Measurements from ENCODE around the gene THAP9.

The THAP9 gene

GRCh38 chr4:82900066-82900410, 497 bp upstream of the THAP9 start (continued):
- TF ChIP-seq, protein P1, sequence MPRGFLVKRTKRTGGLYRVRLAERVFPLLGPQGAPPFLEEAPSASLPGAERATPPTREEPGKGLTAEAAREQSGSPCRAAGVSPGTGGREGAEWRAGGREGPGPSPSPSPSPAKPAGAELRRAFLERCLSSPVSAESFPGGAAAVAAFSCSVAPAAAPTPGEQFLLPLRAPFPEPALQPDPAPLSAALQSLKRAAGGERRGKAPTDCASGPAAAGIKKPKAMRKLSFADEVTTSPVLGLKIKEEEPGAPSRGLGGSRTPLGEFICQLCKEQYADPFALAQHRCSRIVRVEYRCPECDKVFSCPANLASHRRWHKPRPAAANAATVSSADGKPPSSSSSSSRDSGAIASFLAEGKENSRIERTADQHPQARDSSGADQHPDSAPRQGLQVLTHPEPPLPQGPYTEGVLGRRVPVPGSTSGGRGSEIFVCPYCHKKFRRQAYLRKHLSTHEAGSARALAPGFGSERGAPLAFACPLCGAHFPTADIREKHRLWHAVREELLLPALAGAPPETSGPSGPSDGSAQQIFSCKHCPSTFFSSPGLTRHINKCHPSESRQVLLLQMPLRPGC (tag by site-specific recombination; IDR thresholded peaks at IDR 0.05), result peak; percentile 15; the same call in 1 of the 2 replicates
- TF ChIP-seq ZNF837 (tag by site-specific recombination; IDR thresholded peaks at IDR 0.05), result no peak
- no peak for TF ChIP-seq ZNF621 (tag by site-specific recombination; IDR thresholded peaks at IDR 0.05)
- TF ChIP-seq ZBTB48 (tag by site-specific recombination; IDR thresholded peaks at IDR 0.05), result peak; percentile 49
- no peak for TF ChIP-seq ZNF544 (tag by site-specific recombination; IDR thresholded peaks at IDR 0.05)
- TF ChIP-seq, protein P2, sequence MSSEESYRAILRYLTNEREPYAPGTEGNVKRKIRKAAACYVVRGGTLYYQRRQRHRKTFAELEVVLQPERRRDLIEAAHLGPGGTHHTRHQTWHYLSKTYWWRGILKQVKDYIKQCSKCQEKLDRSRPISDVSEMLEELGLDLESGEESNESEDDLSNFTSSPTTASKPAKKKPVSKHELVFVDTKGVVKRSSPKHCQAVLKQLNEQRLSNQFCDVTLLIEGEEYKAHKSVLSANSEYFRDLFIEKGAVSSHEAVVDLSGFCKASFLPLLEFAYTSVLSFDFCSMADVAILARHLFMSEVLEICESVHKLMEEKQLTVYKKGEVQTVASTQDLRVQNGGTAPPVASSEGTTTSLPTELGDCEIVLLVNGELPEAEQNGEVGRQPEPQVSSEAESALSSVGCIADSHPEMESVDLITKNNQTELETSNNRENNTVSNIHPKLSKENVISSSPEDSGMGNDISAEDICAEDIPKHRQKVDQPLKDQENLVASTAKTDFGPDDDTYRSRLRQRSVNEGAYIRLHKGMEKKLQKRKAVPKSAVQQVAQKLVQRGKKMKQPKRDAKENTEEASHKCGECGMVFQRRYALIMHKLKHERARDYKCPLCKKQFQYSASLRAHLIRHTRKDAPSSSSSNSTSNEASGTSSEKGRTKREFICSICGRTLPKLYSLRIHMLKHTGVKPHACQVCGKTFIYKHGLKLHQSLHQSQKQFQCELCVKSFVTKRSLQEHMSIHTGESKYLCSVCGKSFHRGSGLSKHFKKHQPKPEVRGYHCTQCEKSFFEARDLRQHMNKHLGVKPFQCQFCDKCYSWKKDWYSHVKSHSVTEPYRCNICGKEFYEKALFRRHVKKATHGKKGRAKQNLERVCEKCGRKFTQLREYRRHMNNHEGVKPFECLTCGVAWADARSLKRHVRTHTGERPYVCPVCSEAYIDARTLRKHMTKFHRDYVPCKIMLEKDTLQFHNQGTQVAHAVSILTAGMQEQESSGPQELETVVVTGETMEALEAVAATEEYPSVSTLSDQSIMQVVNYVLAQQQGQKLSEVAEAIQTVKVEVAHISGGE (tag by site-specific recombination; conservative IDR thresholded peaks at IDR 0.05; ENCODE audit: low read depth), result no peak
- TF ChIP-seq ZNF510 (tag by site-specific recombination; IDR thresholded peaks at IDR 0.05; ENCODE audit: insufficient replicate concordance), result no peak
- peak; percentile 46; the same call in 1 of the 2 replicates for TF ChIP-seq MZF1 (tag by site-specific recombination; IDR thresholded peaks at IDR 0.05; ENCODE audit: borderline replicate concordance)
- TF ChIP-seq ZNF169 (tag by site-specific recombination; IDR thresholded peaks at IDR 0.05), result no peak

DNA sequence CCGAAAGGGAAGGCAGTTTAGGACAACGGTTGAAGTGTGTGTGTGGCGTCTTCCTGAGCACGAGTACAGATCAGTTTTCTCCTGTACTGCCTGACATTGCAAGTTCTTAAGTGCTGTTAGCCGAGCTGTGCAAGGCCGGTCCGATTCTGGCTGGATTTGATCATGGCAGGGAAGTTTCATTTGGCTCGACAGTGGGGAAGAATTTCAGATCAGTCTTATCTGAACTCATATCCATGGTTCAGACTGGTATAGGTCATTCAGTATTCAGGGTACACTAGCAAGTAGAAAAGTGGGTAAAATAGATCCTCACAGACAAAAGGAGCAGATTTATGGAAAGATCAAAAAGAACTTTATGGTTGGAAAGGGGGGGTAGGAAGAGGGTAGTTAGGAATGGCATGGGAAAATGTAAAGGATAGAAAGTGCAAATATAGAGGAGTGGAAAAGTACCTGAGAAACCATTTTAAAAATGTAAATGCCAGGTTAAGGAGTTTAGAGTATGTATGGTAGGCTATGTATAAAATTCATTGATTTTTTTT, 716 bp downstream of the THAP9 start:
- ChIA-PET CTCF (no interaction called here), POLR2A (interaction anchor here (0.7 to 3.4 kb wide), 5 partner anchors 15 to 584 kb away, joined by 3 to 26 read pairs (median 4); partner anchors contain the start of genes ABRAXAS1, COPS4 and LIN54)
- TF ChIP-seq ZNF2 (tag by site-specific recombination; IDR thresholded peaks at IDR 0.05), result peak; percentile 88
- TF ChIP-seq HOXD13 (CRISPR knock-in tag; IDR thresholded peaks at IDR 0.05; ENCODE audit: borderline replicate concordance), result no peak
- TF ChIP-seq ZBTB17 (tag by site-specific recombination; IDR thresholded peaks at IDR 0.05), result peak; percentile 99
- peak; percentile 88 for TF ChIP-seq PRDM10 (tag by site-specific recombination; IDR thresholded peaks at IDR 0.05)
- TF ChIP-seq ZNF624 (tag by site-specific recombination; IDR thresholded peaks at IDR 0.05), result no peak
- peak; percentile 29 for TF ChIP-seq ZNF335 (tag by site-specific recombination; conservative IDR thresholded peaks at IDR 0.05)
- no peak for TF ChIP-seq ZFP37 (tag by site-specific recombination; IDR thresholded peaks at IDR 0.05)
- TF ChIP-seq PRDM1 (tag by site-specific recombination; IDR thresholded peaks at IDR 0.05), result peak; percentile 81
- TF ChIP-seq YY2 (tag by site-specific recombination; IDR thresholded peaks at IDR 0.05), result 0 out of 2 replicates have a peak, but pooled peaks have one; percentile 8
- no peak for TF ChIP-seq ZNF585B (tag by site-specific recombination; IDR thresholded peaks at IDR 0.05)
- TF ChIP-seq ZNF555 (tag by site-specific recombination; conservative IDR thresholded peaks at IDR 0.05), result no peak
- TF ChIP-seq IKZF3 (tag by site-specific recombination; IDR thresholded peaks at IDR 0.05), result no peak
- TF ChIP-seq ZNF366 (tag by site-specific recombination; conservative IDR thresholded peaks at IDR 0.05), result peak; percentile 43; the same call in 1 of the 2 replicates
- H3K27ac ChIP-seq (ENCODE audit: extremely low read depth, low read depth, low read length), result peak overlapping the region; percentile 96
- H3K4me3 ChIP-seq (ENCODE audit: low read depth, low read length), result peak overlapping the region; percentile 54
- no peaks in the 10 kb centered on the region for H3K9me3 ChIP-seq (ENCODE audit: control insufficient read depth, insufficient read depth, low read depth, low read length)
- peaks cover 6 to 41% of the 10 kb centered on the region in 2 experiments; a peak in 2 of 3 replicates for H3K36me3 ChIP-seq (ENCODE audit: control insufficient read depth in 2 of 2, insufficient read depth in 1 of 2, low read length in 2 of 2)
- no peaks in the 10 kb centered on the region for H3K4me1 ChIP-seq (ENCODE audit: control insufficient read depth, insufficient read depth, low read length)
